ENCODE data around the gene ADAM11.
A peak's percentile ranks its signal among the peaks of the same experiment; 100 is the strongest.
"Not testable (repeated sequence)": the region's sequence is repeated elsewhere in the genome, so short reads cannot be mapped to it uniquely, and the experiment has no call there.

The ADAM11 gene, protein sequence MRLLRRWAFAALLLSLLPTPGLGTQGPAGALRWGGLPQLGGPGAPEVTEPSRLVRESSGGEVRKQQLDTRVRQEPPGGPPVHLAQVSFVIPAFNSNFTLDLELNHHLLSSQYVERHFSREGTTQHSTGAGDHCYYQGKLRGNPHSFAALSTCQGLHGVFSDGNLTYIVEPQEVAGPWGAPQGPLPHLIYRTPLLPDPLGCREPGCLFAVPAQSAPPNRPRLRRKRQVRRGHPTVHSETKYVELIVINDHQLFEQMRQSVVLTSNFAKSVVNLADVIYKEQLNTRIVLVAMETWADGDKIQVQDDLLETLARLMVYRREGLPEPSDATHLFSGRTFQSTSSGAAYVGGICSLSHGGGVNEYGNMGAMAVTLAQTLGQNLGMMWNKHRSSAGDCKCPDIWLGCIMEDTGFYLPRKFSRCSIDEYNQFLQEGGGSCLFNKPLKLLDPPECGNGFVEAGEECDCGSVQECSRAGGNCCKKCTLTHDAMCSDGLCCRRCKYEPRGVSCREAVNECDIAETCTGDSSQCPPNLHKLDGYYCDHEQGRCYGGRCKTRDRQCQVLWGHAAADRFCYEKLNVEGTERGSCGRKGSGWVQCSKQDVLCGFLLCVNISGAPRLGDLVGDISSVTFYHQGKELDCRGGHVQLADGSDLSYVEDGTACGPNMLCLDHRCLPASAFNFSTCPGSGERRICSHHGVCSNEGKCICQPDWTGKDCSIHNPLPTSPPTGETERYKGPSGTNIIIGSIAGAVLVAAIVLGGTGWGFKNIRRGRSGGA

GRCh38 chr17:44758414-44759085, at the start of gene ADAM11:
Gene ADAM11 (plus strand): TSS chr17:44758988. CDS start chr17:44759200, 212 bp downstream.
- DNase-seq (ENCODE audit: low read depth, low spot score) = no peak

GRCh38 chr17:44719444-44719843, 39.3 kb upstream of the ADAM11 start:
- DNase-seq (ENCODE audit: low read depth, low spot score) = no peak
- no peak overlapping the region for H3K27ac ChIP-seq

More at GRCh38 chr17:44758414-44759085, at the start of gene ADAM11:
- no peak within 1 kb of the TSS for H3K27ac ChIP-seq

DNA sequence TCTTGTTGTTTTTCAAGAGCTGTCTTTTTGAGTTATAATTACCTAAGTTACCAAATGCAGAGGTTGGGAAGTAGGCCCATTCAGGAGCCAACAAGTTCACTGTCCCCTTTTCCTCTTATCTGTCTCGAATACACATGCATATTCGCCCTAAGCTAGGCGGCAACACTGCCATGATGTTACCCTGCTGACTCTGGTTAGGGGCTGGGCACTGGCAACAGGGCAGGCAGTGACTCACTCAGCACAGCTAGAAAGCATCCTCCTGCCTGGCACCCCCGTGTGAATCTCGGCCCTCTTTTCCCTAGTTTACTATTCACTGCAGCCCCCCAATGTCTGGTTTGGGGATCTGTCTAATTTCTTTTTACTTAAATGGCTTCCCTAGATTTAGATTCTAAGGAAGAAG, 36.5 kb upstream of the ADAM11 start:
- no peak for DNase-seq (ENCODE audit: low read depth, low spot score)
- H3K27ac ChIP-seq = no peak overlapping the region

GRCh38 chr17:44726121-44726520, 32.7 kb upstream of the ADAM11 start:
- not testable (repeated sequence) for H3K27ac ChIP-seq; DNase-seq (ENCODE audit: low read depth, low spot score)

- H3K27ac ChIP-seq = no peak overlapping the region
- DNase-seq (ENCODE audit: low read depth, low spot score) = no peak
These were observed 25.0 kb upstream of the ADAM11 start for GRCh38 chr17:44733753-44734152.

DNA sequence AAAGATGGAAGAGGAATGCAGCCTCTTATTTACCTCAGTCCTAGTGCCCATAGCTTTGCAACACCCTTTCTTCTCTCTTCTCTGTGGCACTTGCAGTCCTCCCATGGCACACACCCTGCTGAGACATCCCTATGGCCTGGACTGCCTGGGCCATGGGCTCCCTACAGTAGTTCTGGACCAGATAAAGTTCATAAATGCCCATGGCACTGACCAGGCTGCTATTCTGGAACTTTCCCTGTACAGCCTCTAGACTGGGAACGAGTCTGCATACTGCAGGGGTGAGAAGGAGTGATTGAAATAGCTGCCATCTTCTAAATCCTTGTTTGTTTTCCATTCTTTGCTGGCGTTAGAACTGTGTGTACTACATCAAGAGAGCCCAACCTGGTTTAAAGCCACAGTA, 24.5 kb upstream of the ADAM11 start:
- H3K27ac ChIP-seq = no peak overlapping the region
- no peak for DNase-seq (ENCODE audit: low read depth, low spot score)

GRCh38 chr17:44736551-44737240, 22.1 kb upstream of the ADAM11 start:
- no peak overlapping the region for H3K27ac ChIP-seq
- no peak for DNase-seq (ENCODE audit: low read depth, low spot score)

DNA sequence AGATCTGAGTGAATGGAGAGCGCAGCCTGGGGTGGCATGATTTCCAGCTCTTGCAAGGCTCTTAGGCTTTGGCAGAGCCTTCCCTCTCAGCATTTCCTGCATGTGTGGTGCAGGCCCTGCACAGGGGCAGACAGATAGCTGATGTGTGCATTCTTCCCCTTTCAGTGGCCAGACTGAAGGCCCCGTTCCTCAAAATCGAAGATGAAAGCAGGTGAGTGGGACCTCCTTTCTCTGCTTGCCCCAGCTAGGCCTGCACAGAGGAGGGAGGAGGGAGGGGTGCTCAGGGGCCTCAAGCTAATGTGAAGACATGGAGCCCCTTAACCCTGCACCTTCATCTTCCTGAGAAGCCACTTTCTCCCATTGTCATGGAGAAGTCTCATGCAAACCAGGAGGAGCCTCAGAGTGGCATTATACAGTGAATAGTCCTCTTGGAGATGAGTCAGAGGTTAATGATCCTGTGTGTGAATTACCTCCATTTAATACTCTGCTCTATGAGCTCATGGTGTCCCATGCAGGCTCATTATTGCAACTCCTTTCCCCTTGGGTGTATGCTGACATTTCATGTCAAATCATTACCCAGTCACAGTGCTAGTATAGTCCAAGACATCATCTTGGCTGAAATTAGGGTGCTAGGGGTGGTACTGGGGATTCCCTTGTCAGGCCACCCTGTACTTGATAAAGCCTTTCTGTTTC, 20.4 kb upstream of the ADAM11 start:
- H3K27ac ChIP-seq = no peak overlapping the region
- peak; percentile 5 for DNase-seq (ENCODE audit: low read depth, low spot score)

DNA sequence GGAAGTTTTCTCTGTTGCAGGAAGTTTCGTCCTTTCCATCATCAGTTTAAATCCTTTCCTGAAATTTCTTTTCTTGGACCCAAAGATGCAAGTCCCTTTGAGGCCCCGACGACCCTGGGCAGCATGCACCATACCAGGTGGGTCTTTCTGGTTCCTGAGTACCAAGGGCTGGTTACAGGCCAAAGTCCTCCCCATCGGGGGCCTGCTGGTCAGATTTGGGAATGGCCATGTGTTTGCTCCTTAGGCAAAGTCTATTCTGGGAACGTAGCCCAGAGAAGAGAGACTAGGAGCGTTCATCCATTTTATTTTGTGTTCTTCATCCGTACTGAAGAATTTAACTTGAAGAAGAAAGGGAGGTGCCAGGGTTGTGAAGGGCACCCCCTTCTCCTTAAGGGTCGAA, 17.5 kb upstream of the ADAM11 start:
- H3K27ac ChIP-seq = no peak overlapping the region
- DNase-seq (ENCODE audit: low read depth, low spot score) = no peak

- no peak for DNase-seq (ENCODE audit: low read depth, low spot score)
These were observed 13.5 kb upstream of the ADAM11 start for GRCh38 chr17:44745301-44745700.

GRCh38 chr17:44745738-44746137, 13.1 kb upstream of the ADAM11 start:
- H3K27ac ChIP-seq; DNase-seq (ENCODE audit: low read depth, low spot score): not testable (repeated sequence)

More at GRCh38 chr17:44745301-44745700, 13.5 kb upstream of the ADAM11 start:
- H3K27ac ChIP-seq = no peak overlapping the region

DNA sequence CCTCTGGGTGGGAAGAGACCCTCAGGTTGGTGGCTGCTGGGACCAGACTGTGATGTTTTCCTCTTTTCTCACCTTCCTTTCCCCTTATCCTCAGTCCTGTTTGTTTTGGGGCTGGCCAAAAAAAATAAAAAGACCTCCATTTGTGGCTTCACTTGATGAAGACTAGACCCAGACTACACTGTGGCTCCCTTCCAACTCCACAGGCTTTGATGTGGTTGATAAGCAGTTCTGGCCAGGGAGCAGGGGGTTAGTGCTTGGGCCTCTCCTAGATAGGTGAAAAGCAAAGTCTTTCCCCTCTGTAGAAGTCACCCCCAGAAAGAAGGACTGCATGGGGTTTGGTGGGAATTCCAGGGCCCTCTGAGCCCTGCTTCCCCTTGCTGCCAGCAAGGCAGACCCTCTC, 11.2 kb upstream of the ADAM11 start:
- DNase-seq (ENCODE audit: low read depth, low spot score) = no peak
- H3K27ac ChIP-seq = no peak overlapping the region

DNA sequence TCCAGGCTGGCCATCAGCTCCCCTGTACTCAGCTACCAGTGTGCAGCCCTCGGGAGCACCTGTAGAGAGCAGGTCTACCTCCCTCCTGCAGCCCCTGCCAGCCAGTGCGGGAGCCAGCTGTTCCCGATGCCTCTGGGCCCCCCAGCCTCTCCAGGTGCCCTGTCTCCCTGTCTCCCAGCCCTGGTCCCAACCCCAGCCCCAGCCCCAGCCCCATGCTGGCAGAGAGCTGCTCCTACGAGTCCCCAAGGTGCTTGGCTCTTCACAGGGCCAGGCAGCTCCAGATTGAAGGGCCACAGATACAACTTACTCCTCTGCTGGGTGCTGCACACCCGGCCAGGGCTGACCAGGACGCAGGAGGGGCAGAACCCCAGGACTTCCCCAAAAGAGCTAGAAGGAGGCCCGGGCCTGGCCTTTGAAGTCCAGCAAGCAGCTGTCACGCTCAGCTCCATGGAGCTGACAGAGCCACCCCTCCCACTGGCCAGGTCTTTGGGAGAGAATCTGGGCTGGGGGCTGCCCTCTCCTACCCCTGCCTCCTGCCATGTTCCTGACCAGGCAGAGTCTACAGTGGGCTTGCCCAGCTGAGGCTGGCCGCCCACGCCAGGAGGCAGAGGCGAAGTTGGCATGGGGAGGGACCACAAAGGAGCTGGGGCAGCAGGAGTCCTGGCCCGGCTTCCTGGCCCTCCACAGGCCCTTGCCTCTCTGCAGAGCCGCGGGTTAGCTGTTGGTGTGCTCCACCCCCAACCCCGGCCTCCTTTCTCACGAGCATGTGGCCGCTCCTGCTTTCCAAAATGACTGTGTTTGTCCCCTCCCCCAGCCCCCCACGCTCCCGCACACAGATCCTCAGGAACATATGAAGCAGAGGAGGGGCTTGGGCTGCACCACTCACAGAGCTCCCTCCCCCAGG, 9.5 kb upstream of the ADAM11 start:
- no peak overlapping the region for H3K27ac ChIP-seq
- DNase-seq (ENCODE audit: low read depth, low spot score) = no peak

- DNase-seq (ENCODE audit: low read depth, low spot score) = no peak
These were observed 8.8 kb upstream of the ADAM11 start for GRCh38 chr17:44749980-44750318.

GRCh38 chr17:44751331-44751730, 7.5 kb upstream of the ADAM11 start:
- DNase-seq (ENCODE audit: low read depth, low spot score) = no peak
- no peak overlapping the region for H3K27ac ChIP-seq

More at GRCh38 chr17:44749980-44750318, 8.8 kb upstream of the ADAM11 start:
- no peak overlapping the region for H3K27ac ChIP-seq

DNA sequence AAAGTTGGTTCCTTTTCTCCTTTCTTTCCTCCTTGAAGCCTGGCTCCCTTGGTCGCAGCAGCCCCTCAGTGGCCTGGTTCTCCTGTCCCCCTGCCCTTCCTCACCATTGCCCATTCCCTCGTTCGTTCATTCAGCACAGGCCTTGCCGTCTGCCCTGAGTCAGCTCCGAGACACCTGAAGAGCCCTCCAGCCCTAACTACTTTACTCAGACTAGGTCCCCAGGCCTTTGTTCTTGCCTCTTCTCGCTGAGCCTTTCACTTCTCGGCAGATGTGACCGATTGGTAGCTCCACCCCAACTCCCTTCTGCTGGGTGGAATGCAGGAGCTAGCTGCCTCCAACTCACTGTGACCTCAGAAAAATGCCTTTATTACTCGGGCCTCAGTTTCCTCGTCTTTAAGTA, 7.0 kb upstream of the ADAM11 start:
- DNase-seq (ENCODE audit: low read depth, low spot score) = no peak
- H3K27ac ChIP-seq = no peak overlapping the region

DNA sequence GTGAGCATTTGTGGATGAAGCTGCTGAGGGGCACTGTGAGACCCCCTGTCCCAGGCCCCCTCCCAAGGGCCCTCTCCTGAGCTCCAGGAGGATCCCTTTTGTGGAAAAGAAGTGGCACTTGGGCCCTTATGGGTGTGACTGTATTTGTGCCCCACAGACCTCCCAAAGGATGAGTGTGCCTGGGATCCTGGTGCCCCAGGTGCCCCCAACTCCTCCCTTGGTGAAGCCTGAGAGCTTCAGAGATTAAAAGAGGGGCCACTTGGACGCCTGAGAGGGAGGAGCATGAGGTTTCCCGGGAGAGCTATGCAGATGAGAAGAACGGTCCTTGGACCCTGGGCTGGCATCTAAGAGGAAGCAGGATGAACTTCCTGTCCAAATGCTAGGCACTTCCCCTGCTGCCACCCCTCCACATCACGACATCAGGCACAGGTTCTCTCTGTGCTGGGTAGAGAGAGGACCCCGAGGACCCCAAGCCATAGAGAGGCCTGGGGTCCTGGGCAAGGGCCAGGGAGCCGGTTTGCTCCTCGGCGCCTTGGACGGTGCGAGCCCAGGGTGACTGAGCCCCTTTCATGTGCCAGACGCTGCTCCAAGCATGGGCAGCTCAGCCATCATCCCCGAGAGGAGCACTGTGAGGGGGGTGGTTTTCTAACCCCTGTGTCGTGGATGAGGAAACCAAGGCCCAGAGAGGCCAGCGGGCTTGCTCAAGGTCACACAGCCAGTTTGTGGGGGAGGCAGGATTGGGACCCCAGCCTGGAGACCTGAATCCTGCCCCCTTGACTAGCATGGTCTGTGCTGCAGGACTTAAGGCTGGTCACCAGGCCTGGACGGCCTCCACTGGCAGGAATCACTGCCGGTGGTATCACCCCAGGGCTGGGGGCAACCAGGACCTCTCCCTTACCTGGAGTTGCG, 5.6 kb upstream of the ADAM11 start:
- no peak for DNase-seq (ENCODE audit: low read depth, low spot score)

DNA sequence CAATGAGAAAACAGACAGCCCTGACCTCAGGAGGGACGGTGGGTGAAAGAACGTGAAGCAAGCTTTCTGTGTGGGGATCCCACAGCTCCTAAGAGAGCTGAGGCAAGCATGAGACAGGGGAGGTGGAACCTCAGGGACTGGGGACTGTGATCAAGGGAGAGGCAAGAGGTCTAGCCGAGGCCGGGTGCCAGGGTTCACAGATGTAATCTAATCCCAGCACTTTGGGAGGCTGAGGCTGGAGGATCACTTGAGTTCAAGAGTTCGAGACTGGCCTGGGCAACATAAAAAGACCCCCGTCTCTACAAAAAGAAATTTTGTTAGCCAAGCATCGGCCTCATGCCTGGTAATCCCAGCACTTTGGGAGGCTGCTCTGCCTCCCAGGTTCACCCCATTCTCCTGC, 4.5 kb upstream of the ADAM11 start:
- no peak overlapping the region for H3K27ac ChIP-seq
- DNase-seq (ENCODE audit: low read depth, low spot score) = no peak

More for the DNA sequence above, 5.6 kb upstream of the ADAM11 start:
- no peak overlapping the region for H3K27ac ChIP-seq

Measured in epithelial cell of prostate (primary cell).